Measurements from ENCODE around the gene SNIP1. TPM values are rescaled to one million over a fixed set of nuclear protein-coding genes. Genes with fewer than 3 reads are reported as not detected.

Gene SNIP1
- total RNA-seq, 2 experiments from 2014 or later = 18.3 to 21.8 TPM

- Mint-ChIP-seq H3K4me1 (ENCODE audit: low read depth) (peaks cover 8% of the 10 kb centered on the region), H3K36me3 (ENCODE audit: low read depth) (peaks cover 2% of the 10 kb centered on the region), H3K27me3 (peaks cover 2% of the 10 kb centered on the region), H3K27ac (no peak overlapping the region), H3K9me3 (peaks cover 2% of the 10 kb centered on the region), H3K4me3 (no peak overlapping the region)
- TF ChIP-seq CTCF (IDR thresholded peaks at IDR 0.05) = no peak
- DNase-seq = no peak
- intact Hi-C loops (cut with micrococcal nuclease) = loop anchor here (5.0 kb wide), 1 partner anchor 123 kb away; no protein-coding TSS in a partner anchor
- no peak for ATAC-seq
- ChIA-PET CTCF (interaction anchor here (1.0 kb wide), 1 partner anchor 123 kb away, joined by 3 read pairs; no protein-coding TSS in a partner anchor), POLR2A (no interaction called here)
Observed at GRCh38 chr1:37559080-37559479, 5.0 kb upstream of the SNIP1 start.

- Mint-ChIP-seq H3K27me3 (peaks cover 2% of the 10 kb centered on the region), H3K4me3 (no peak overlapping the region), H3K4me1 (ENCODE audit: low read depth) (peaks cover 9% of the 10 kb centered on the region), H3K27ac (no peak overlapping the region), H3K9me3 (peaks cover 2% of the 10 kb centered on the region), H3K36me3 (ENCODE audit: low read depth) (peaks cover 3% of the 10 kb centered on the region)
- ChIA-PET CTCF (no interaction called here), POLR2A (no interaction called here)
- no peak for TF ChIP-seq CTCF (IDR thresholded peaks at IDR 0.05)
- intact Hi-C loops (cut with micrococcal nuclease) = loop anchor here (5.0 kb wide), 1 partner anchor 124 kb away; no protein-coding TSS in a partner anchor
- DNase-seq = no peak
- ATAC-seq = no peak
Observed at GRCh38 chr1:37558411-37558810, 4.3 kb upstream of the SNIP1 start.

GRCh38 chr1:37557402-37557801 is 3.3 kb upstream of the SNIP1 start:
- POLR2A ChIA-PET = interaction anchor here (1.0 to 1.2 kb wide), 2 partner anchors 38 to 43 kb away, joined by 3 read pairs; partner anchors contain the start of gene MEAF6
- H3K9me3 Mint-ChIP-seq = peaks cover 2% of the 10 kb centered on the region
- CTCF ChIA-PET = interaction anchor here (1.1 to 1.3 kb wide), 2 partner anchors 70 to 302 kb away, joined by 3 read pairs; partner anchors contain the start of gene MTF1
- intact Hi-C loops (cut with micrococcal nuclease) = loop anchor here (5.0 kb wide), 1 partner anchor 125 kb away; no protein-coding TSS in a partner anchor
- H3K27me3 Mint-ChIP-seq = peaks cover 2% of the 10 kb centered on the region
- peaks cover 18% of the 10 kb centered on the region for H3K4me1 Mint-ChIP-seq (ENCODE audit: low read depth)
- no peak for TF ChIP-seq CTCF (IDR thresholded peaks at IDR 0.05)
- H3K4me3 Mint-ChIP-seq = no peak overlapping the region
- DNase-seq (no peak), ATAC-seq (no peak)
- peaks cover 9% of the 10 kb centered on the region for H3K36me3 Mint-ChIP-seq (ENCODE audit: low read depth)
- H3K27ac Mint-ChIP-seq = no peak overlapping the region

- H3K9me3 Mint-ChIP-seq = peaks cover 2% of the 10 kb centered on the region
- TF ChIP-seq CTCF (IDR thresholded peaks at IDR 0.05) = no peak
- H3K4me3 Mint-ChIP-seq = no peak within 1 kb of the TSS
- ChIA-PET POLR2A (interaction anchor here (1.0 to 1.2 kb wide), 2 partner anchors 38 to 42 kb away, joined by 3 read pairs; partner anchors contain the start of gene MEAF6), CTCF (interaction anchor here (1.1 to 1.3 kb wide), 2 partner anchors 69 to 303 kb away, joined by 3 read pairs; partner anchors contain the start of gene MTF1)
- H3K27ac Mint-ChIP-seq = no peak within 1 kb of the TSS
- ATAC-seq (peak; percentile 31), DNase-seq (peak; percentile 47)
- intact Hi-C loops (cut with micrococcal nuclease) = loop anchor here (5.0 kb wide), 1 partner anchor 126 kb away; no protein-coding TSS in a partner anchor
- peaks cover 9% of the 10 kb centered on the region for H3K36me3 Mint-ChIP-seq (ENCODE audit: low read depth)
- H3K27me3 Mint-ChIP-seq = peaks cover 2% of the 10 kb centered on the region
- peaks cover 24% of the 10 kb centered on the region for H3K4me1 Mint-ChIP-seq (ENCODE audit: low read depth)
Observed at GRCh38 chr1:37556712-37557196, 2.7 kb upstream of the SNIP1 start, which contains the start of gene DNALI1. DNALI1 (plus strand) TSS chr1:37556940; CDS start chr1:37556995, 55 bp downstream.

- no peak for TF ChIP-seq CTCF (IDR thresholded peaks at IDR 0.05)
- Mint-ChIP-seq H3K4me1 (ENCODE audit: low read depth) (peaks cover 42% of the 10 kb centered on the region), H3K4me3 (peak overlapping the region; percentile 85), H3K36me3 (ENCODE audit: low read depth) (peaks cover 23% of the 10 kb centered on the region), H3K9me3 (peaks cover 2% of the 10 kb centered on the region), H3K27ac (peak overlapping the region; percentile 91), H3K27me3 (peaks cover 2% of the 10 kb centered on the region)
- ChIA-PET POLR2A (interaction anchor here (0.7 to 1.6 kb wide), 8 partner anchors 13 to 143 kb away, joined by 3 to 5 read pairs (median 3); no protein-coding TSS in a partner anchor), CTCF (interaction anchor here (1.0 to 2.0 kb wide), 4 partner anchors 66 to 136 kb away, joined by 3 to 17 read pairs (median 3); no protein-coding TSS in a partner anchor)
- DNase-seq = peak; percentile 20
- intact Hi-C loops (cut with micrococcal nuclease) = loop anchor here (5.0 kb wide), 1 partner anchor 41 kb away; the partner anchor contains the start of gene MEAF6
- ATAC-seq = peak; percentile 25
Observed at GRCh38 chr1:37553598-37553926, 531 bp downstream of the SNIP1 start.
